Pulmonary artery endothelial cell (primary cell): ENCODE results near the gene MBOAT7. TPM values are rescaled to one million over a fixed set of nuclear protein-coding genes. Genes with fewer than 3 reads are reported as not detected.

Source experiments
- DNase-seq: peaks from one replicate; pipeline ENCODE4 v3.0.0-alpha.2; 2011; ENCODE audit warnings: low read depth, low spot score
- total RNA-seq: library from RNA; depleted of rRNA; stranded (reverse); fragments of >200 nt; gene quantifications from 2 replicates; pipeline ENCODE4 v1.2.3, GENCODE V29; 2014

The MBOAT7 gene
- total RNA-seq, 1 donor from 2014 or later = 35.5 TPM

- peak; percentile 47 for DNase-seq
These were observed 24.9 kb downstream of the MBOAT7 start for GRCh38 chr19:54164369-54165068.

DNA sequence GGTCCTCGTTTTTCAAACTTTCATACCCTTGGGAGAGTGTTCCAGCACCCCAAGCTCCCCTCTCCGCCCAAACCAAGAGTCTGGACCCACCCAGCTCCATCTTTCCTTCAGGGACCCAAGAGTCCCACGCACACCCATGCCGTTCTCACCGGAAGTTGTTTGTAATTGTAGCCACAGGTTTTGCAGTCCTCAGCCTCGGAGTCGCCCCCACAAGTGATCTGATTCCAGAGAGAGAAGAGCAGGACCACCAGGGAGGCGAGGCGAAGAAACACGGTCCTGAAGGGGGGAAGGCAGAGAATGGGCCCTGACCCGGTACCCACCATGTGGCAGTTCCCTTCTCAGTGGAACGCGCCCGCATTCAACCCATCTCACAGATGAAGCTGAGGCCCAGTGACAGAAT is 26.5 kb downstream of the MBOAT7 start:
- no peak for DNase-seq

GRCh38 chr19:54162241-54162805 is 27.1 kb downstream of the MBOAT7 start:
- DNase-seq = no peak

DNA sequence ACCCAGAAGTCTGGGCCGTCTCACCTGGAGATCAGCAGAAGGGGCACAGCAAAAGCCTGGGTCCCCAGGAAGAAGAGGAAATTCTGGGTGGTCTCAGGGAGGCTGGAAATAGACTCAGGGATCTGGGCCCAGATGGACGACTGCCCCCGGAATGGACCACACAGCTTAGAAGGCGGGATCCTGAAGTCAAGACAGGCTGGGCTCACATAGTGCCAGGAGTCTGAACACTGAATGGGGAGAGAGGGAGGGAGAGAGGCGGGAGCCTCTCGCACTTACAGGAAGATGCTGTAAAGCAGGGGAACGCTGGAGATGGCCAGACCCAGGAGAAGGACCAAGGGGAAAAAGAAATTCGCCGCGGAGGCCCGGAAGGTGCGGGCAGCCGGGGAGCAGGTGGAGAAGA is 28.5 kb downstream of the MBOAT7 start:
- DNase-seq = no peak

DNA sequence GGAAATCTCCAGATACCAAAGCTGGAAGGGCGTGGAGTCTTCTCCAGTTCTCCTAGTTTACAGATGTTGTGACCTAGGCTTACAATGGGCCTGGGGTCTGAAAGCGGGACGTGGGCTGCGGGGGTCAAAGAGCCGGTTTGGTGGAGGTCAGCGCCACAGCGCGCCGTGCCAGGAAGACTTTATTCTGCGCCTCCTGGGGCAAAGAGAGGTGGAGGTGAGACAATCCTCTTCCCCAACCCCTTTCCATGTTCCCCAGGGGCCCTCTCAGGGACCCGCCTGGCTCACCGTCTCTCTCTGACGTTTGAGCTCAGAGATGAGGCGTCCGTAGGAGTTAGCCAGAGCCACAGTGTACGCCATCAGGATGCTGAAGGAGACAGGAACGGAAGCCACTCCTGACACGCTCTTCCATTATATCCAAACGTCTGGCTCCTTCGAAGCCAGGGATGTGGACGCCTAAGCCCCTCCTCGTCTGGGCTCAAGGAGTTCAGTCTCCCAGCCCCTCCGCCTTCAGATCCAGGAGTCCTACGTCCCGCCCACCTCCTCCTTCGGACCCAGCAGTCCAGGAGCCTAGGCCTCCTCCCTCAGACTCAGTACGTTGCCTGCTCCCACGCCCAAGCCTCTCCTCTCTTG is 29.1 kb downstream of the MBOAT7 start:
- DNase-seq = no peak

DNA sequence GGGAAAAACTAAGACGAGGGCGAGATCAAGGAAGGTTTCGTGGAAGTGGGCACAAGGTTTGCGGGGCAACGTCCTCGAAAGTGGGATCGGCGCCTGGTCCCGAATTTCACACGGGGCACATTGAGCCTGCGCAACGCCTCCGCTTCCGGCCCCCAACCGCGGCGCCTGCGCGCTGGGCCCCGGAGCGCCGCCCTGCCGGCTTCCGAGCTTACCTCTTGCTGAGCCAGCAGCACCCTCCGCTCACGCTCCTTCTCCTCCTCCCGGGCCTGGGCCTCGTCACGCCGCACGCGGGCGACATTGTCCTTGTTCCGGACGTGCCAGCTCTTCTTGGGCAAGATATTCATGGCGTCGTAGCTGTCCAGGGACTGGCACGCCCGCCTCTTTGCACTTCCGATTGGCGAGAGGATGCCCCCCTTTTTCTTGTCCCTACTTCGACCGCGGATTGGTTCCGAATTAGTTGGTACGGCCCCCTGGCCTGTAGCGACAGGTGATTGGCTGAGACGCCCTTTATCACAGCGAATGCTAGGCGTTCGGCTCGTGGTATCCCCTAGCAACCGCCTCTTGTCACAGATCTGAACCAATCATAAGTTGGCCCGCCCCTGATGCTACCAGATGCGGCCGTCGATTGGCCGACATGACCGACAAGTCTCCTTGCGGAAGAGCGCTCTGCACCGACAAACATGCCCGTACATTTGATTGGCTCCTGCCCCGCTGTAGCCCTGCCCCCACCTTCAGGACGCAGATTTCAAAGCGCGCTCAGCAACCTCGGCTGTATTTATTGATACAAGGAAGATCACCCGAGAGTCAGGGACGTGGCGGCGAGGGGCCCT is 29.8 kb downstream of the MBOAT7 start, which contains the start of gene LENG1:
TSS of gene LENG1 (minus strand) at position 370 of the 830 bp plus-strand sequence. CDS start at position 344, 26 bp downstream.
- DNase-seq = peak; percentile 100

GRCh38 chr19:54158812-54159351 is 30.5 kb downstream of the MBOAT7 start:
- DNase-seq = no peak

DNA sequence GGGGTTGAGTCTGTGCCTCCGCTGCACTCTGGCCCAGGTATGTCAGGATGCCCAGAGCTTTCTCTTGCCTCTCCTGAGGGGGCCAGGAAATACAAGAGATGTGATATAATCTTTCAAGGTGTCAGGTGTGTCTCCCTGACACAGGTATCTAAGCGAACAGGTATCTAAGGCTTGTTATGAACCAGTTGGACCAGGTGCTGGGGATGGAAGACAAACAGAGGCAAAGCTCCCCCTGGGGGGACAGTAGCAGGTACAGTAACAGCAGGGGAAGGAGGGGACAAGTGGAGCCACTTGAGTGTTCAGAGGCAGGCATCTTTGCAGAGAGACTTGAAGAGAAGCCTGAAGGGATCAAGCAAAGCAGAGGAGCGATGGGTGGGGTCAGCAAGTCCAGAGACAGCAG is 32.4 kb downstream of the MBOAT7 start:
- no peak for DNase-seq

- no peak for DNase-seq
These were observed 32.9 kb downstream of the MBOAT7 start for GRCh38 chr19:54156490-54156889.

GRCh38 chr19:54155694-54156093 is 33.7 kb downstream of the MBOAT7 start:
- DNase-seq = no peak

DNA sequence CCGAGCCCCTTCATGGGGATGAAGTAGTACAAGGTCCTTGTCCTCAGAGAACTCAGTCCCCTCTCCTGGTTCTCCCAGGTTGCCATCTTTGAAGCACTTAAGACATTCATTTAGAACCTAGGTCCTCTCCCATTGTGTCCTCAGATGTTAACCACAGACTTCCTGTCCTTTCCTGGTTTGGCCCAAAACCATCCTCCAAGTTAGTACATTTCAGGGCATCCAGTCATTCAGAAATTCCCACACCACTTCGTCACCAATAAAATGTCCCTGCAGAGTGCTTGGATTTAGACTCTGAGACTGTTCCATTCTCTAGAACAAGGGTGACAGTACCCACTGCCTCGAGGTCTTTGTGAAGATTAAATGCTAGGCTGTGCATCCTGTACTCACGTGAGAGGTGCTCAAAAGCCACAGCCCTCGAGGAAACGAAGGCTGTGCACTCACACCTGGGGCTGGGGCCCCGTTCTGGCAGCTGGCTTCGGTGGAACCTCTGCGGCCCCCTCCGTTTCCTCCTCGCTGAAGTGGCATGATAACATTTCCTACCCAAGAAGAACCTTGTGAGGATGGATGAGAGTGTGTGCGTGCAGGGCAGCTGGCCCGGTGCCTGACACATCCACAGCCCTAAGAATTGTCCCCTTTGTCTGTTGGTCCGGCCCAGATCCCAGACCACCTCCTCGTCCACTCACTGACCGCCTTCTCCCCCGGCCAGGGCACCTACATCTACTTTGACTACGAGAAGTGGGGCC is 34.6 kb downstream of the MBOAT7 start:
- no peak for DNase-seq

GRCh38 chr19:54153731-54154326 is 35.6 kb downstream of the MBOAT7 start:
- no peak for DNase-seq

DNA sequence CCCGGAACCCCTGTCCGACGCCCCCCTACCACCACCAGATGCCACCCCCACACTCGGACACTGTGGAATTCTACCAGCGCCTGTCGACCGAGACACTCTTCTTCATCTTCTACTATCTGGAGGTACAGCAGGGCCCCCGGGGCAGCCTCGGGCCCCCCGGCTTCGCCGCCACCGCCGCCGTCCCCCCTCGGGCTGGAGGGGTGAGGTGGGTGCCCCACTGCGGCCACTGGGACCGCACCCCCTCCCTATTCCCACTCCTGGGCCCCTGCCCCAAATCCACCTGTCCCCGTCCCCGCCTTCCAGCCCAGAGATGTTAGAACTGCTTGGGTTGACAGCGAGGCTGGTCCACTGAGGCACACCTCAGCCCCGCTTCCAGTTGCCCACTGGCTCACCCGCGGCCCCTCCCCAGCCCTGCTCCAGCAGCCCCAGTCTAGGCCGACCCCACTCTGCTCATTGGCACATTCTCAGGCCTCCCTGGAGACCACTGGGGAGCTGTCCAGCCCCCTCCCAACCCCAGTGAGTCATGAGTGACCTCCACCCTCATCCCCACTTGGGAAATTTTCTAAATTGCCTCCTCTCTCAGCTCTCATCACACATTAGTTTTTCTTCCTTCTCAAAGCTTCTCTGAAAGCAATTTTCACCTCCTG is 36.4 kb downstream of the MBOAT7 start:
- DNase-seq = no peak

DNA sequence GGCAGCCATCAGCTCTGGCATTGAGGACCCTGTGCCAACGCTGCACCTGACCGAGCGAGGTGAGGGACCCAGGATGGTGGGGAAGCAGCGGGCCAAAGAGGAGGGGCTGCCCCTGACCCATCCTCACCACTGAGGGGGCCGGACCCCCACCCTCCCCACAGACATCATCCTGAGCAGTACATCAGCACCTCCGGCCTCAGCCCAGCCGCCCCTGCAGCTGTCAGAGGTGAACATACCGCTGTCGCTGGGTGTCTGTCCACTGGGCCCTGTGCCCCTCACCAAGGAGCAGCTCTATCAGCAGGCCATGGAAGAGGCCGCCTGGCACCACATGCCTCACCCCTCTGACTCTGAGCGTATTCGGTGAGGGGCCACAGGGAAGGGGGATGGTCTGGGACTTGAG is 37.1 kb downstream of the MBOAT7 start:
- no peak for DNase-seq

DNA sequence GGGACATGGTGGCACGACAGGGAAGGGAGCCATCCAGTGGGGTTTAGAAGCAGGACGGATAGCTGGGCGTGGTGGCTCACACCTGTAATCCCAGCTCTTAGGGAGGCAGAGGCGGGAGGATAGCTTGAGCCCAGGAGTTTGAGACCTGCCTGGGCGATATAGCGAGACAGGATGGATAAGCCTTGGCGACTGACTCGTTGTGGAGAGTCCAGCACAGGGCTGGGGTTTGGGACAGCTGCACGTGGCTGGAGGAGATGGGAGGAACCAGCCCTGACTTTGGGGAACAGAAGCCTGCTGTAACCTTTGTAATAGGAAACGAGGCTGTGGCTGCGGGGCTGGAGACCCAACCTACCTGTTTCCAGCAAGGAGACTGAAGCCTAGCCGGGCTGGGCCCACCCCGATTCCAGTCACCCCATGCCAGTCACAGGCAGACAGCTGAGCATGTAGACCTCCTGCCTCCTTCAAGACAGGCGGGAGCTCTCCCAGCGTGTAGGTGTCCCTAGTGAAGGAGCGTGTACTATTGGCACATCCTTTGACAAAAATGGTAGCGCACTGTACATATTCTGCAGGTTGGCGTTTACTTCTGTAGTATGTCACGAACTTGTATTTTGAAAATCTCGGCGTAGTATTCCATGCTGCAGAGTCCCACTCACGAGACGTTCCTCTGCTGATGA is 37.9 kb downstream of the MBOAT7 start:
- no peak for DNase-seq

GRCh38 chr19:54149021-54149812 is 40.2 kb downstream of the MBOAT7 start:
- peak; percentile 64 for DNase-seq

- DNase-seq = no peak
These were observed 41.2 kb downstream of the MBOAT7 start for GRCh38 chr19:54148158-54148557.

DNA sequence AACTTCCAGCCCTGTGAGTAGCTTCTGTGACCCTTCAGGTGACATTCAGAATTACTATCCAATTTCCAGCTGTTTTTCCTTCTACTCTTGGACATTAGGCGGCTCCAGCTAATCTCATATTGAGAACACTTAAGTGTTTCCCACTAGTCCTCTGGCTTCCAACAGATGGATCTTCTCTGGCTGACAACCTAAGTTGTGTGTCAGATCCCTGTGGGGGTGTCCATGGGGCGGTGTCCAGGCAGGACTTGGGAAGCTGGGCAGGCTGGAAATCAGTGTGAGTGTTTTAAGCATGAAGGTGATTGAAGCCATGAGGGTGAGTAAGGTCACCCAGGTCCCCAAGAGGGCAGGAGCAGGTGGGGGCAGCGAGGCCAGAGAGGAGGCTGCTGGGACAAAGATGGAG is 41.7 kb downstream of the MBOAT7 start:
- no peak for DNase-seq
